Esophagus muscularis mucosa (tissue), 2 donors: ENCODE measurements around the gene TUBB8.

Experiments used
- POLR2A ChIP-seq: fragments of 450-650 bp; IDR thresholded peaks from one replicate; pipeline ENCODE4 v1.6.1; 2017; ENCODE audit warnings: antibody characterized with exemption, moderate library complexity, mild to moderate bottlenecking, low read depth
- POLR2AphosphoS5 ChIP-seq, 2 donors: sonication (generic); formaldehyde crosslinking; IDR thresholded peaks; one replicate each; pipeline ENCODE4 v1.6.1; 2017; ENCODE audit warnings: antibody characterized with exemption in 2 of 2

DNA sequence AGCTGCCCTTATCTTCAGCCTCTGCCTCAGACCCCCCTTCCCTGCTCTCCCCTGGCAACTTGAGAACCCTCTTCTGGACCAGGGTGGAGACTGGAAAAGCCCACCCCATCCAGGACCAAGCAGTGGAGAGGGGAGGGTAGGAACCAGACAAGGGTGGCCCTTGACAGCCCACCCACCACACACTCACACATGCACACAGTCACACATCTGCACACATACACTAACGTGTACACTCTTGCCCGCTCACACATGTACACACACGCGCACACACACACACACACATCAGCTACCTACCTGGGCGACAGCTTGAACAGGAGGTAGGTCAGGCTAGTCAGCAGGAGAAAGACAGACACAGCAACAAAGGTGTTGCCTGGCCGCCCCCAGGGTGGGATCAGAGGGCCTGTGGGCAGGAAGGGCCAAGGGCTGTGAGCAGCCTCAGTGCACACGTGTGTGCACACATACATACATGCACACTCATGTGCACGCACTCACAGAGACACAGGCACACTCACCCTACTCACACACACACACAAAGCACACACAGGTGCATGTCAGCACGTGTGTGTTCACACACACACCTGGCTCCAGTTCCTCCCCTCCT is 34.9 kb upstream of the TUBB8 start:
- TF ChIP-seq POLR2AphosphoS5 (IDR thresholded peaks at IDR 0.05) (no peak), POLR2A (no peak)
